Fibroblast of skin of right quadriceps (primary cell): ENCODE results near the gene GRID1.

ENCODE experiments used
- DNase-seq: peaks from one replicate; pipeline ENCODE4 v3.0.0-alpha.2; 2013

GRID1 gene

GRCh38 chr10:85618841-85619240 lies 747.8 kb downstream of the GRID1 start:
- no peak for DNase-seq

DNA sequence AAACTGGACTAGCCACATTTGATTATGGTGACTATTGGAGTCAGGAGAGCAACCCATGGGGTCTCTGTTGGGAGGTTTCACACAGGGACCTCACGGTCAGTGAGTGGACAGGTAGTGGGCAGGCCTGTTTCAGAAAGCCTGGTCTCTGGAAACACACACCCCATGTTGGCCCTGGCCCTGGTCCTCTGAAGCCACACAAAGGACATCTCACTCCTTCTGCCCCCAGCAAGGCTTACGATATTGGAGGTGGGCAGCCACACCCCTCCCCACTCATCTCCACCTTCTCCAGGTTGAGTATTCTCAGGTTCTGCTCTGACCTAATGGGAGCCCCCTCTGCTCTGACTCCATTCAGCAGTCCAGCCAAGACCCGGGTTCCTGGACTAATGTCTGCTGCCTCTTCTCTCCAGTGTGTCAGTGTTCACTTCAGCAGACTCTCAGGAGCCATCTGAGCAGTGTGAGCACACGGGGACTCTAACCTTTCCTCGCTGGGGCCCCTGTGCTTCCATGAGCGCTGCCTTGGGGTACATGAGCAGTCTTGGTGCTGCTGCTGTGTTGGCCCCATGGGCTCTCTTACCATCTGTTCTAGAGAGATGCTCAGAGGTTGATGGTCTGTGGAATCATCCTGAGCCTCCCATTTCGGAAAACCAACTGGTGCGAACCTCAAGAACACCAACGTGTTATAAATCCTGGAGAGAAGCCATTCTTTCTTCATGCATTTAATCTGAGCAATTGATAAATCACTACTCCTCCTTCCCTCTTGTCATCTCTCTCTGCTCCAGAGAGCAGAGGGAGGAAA lies 748.6 kb downstream of the GRID1 start:
- DNase-seq = no peak

GRCh38 chr10:85615556-85615955 lies 751.0 kb downstream of the GRID1 start:
- DNase-seq = no peak

GRCh38 chr10:85614981-85615380 lies 751.6 kb downstream of the GRID1 start:
- DNase-seq = no peak

- no peak for DNase-seq
Observed at GRCh38 chr10:85614566-85614965, 752.0 kb downstream of the GRID1 start.

GRCh38 chr10:85613391-85613790 lies 753.2 kb downstream of the GRID1 start:
- DNase-seq = no peak

- no peak for DNase-seq
Observed at GRCh38 chr10:85612833-85613232, 753.8 kb downstream of the GRID1 start.

- no peak for DNase-seq
Observed at GRCh38 chr10:85612378-85612775, 754.2 kb downstream of the GRID1 start.

DNA sequence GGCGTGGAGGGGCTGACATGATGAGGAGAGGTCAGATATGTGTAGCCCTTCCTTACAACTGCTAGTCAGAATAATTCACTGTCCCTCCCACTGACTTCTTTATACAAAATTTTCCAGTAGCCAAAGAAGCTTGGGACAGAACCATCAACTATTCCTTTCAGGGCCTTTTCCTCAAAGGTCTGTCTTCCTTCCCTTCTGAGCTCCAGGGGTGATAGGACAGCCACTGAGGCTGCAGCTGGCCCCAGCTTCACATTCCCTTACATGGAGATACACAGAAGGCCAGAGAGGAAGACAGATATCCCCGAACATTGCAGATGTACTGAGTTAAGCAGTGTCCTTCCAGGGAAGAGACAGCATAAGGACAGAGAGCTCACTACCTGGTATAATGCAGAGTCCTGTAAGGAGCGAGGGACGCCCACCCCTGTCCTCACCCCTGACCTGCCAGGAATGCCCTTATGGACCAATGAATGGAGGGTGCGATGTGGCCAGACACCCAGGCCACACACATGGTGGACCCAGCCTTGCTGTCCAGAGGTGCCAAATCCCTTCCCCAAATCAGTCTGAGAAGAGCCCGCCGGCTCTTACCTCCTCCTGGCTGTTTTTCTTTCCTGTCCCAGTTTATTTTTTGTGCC lies 754.7 kb downstream of the GRID1 start:
- no peak for DNase-seq

- no peak for DNase-seq
Observed at GRCh38 chr10:85611093-85611740, 755.4 kb downstream of the GRID1 start.

- DNase-seq = no peak
Observed at GRCh38 chr10:85610381-85611092, 756.1 kb downstream of the GRID1 start.

DNA sequence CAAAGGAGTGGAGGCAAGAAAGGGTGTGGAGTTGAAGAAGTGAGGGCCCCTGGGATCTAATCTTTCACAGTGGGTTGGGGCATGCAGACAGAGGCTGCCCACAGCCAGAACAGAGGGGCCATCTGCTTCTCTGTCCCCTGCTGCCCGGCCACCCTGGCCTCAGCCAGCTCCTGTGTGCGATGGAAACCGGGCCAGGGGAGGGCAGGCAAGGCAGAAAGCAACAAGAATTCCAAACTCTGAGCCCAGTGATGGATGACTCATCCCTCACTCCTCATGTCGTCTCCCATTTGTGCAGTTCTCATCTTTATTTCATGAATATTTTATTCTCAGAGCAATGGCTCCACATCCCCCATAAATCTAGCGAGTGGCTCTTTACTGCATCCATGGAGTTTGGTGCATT lies 757.1 kb downstream of the GRID1 start:
- no peak for DNase-seq

- no peak for DNase-seq
Observed at GRCh38 chr10:85608706-85609105, 757.9 kb downstream of the GRID1 start.

DNA sequence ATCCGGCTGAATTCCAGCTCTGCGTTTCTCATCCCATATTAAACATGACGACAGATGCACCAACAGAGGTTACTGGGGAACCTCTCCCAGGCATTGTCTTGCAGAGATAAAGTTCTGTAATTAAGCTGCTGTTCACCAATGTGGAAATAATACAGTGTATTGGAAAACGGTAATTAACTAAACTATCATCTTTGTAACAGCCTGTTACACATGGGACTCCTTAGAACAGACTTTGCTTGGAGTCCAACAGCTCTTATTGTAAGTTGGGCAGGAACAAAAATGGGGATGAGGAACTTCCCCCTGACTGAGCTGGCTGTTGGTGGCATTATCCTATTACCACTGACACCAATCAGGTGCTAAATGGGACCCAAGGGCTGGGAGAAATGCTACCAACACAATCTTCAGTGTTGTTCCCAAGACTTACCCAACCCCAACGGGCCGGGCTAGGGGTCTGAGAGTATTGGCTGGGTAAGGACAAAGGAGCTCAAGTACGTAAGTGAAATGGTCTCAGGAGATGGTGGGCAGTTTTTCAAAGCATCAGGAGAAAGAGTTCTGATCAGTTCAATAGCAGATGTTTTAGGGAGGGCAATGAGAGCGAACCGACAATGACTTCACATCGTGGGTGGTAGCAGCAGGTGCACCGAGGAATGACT lies 759.4 kb downstream of the GRID1 start:
- DNase-seq = no peak

GRCh38 chr10:85606401-85606800 lies 760.2 kb downstream of the GRID1 start:
- DNase-seq = no peak

- DNase-seq = no peak
Observed at GRCh38 chr10:85604884-85605283, 761.7 kb downstream of the GRID1 start.

DNA sequence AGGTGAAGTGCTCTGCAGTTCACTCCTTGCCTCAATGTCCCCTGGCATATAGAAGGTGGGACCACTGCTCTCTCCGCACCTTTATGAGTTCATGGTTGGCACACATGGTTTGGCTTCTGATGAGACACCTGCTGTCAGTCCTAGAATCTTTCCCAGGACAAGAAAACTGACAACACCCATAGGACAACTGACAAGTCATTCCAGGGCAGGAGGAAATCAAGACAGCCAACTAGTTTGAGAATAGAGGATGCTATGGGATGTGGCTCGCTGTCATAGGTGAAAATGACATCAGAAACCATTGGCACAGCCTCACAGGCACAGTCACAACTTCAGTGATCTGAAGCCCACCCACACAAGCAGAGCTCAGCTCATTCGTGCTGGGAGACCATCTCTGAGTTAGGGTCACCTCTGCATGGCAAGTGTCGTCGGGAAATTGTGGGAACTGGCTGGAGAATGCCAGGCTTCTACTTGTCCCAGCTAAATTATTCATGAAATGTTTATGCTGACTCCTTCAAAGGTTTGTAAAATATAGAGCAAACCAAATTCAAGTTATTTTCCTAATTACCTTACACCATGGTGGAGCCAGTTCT lies 762.4 kb downstream of the GRID1 start:
- DNase-seq = no peak

GRCh38 chr10:85603151-85603940 lies 763.2 kb downstream of the GRID1 start:
- DNase-seq = no peak

- DNase-seq = no peak
Observed at GRCh38 chr10:85602713-85603112, 763.9 kb downstream of the GRID1 start.

DNA sequence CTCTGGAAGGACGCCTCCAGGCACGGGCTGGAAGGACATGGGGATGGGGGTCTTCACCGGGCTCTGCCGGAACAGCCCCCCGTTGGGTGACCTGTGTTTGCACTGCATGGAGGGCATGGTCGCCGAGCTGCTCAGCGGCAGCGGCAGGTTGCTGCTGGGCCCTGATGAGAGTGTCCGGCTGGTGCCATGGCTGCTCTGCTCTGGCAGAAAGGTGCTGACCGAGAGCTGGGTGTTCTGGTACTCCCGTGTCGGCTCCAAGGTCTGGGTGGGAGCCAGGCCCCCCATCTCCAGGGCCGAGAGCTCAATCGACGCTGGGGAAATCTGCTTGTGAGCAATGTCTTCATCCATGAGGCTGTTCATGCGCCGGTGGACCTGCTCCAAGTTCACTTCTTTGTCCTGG lies 764.3 kb downstream of the GRID1 start:
- no peak for DNase-seq

GRCh38 chr10:85601526-85601925 lies 765.1 kb downstream of the GRID1 start:
- no peak for DNase-seq

- no peak for DNase-seq
Observed at GRCh38 chr10:85600744-85601081, 765.9 kb downstream of the GRID1 start.
